HG02981 (cell line): Measurements from ENCODE around the gene SLC25A11.
"Not testable (repeated sequence)": the region's sequence is repeated elsewhere in the genome, so short reads cannot be mapped to it uniquely, and the experiment has no call there.

Source experiments
- ATAC-seq: cut with Tn5 transposase; IDR thresholded peaks from one replicate; pipeline ENCODE4 v1.9.1; 2021; ENCODE audit warnings: mild to moderate bottlenecking, moderate library complexity; ENCODE audit not compliant: unreplicated experiment

SLC25A11 gene

DNA sequence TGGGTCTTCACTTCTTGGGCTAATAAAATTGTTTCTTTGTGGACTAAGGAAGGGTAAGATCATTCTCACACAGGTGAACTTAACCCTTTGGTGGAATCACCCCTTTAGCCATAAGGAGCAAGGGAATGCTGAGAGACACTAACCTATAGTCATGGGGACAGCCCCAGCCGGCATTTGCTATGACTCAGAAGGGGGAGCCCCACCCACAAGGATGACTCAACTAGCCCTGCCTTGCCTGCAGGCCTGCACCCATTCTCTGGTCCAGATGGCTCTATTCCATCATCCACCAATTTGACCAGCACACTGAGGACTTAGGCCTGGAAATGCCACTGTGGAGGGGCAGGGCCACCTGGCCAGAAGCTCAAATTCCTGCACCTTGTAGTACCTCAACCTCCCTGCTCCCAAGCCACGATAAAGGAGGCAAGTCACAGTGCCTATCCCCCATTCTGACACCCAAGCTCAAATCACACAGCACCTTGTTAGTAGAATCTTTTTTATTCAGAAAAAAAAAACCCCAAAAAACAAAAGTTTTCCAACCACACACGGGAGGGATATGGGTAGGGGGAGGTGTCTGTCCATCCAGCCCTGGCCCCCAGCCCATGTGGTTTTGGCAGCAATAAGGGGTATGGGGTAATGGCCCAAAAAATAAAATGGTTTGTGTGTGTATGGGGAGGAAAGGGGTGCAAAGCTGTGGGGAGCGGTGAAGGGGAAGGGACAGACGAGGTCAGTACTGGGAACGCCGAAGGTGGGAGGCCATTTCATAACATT lies 5.5 kb upstream of the SLC25A11 start:
- no peak for ATAC-seq

- no peak for ATAC-seq
These were observed 4.8 kb upstream of the SLC25A11 start for GRCh38 chr17:4944554-4945175.

DNA sequence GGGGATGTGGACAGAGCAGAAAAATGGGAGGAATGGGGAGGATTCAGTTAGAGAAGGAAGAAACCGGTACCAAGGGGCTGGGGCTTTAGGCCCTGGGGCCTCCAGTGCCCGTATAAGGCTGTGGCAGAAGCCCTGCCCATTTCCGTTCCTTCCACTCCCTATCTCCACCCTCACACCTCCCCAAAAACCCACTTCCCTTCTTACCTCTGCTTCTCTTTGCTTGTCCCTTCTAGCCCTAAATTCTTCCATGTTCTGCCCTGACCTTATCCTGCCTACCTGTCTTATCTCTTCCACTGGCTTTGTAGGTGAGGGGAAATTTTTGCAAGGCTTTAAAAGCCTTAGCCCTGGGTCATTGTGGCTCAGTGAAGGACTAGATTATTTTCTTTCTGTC lies 4.3 kb upstream of the SLC25A11 start:
- no peak for ATAC-seq

DNA sequence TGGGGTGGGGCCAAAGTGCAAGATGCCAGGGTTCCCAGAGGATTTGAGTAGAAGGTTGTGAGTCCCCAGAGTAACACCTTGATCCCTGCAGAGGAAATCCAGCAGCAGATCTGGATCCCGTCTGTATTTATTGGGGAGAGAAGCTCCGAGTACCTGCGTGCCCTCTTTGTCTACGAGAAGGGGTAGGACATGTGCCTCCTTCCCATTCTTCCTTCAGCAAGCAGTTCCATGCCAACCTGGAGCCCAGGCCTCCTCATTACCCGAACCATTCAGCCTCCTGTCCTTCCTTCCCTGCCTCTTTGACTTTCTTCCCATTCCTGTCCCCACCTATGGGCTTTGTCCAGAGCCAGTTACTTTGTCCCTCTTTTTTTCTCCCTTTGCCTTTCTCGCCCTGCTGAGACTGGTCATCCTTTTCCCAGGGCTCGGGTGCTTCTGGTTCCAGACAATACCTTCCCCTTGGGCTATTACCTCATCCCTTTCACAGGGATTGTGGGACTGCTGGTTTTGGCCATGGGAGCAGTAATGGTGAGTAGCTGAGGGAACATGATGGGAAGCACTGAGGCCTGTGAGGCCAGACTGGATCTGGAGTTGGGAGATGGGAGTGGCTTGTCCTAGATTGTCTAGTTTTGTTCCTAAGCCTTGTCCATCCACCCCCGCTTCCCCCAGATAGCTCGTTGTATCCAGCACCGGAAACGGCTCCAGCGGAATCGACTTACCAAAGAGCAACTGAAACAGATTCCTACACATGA lies 3.1 kb upstream of the SLC25A11 start:
- ATAC-seq = no peak

DNA sequence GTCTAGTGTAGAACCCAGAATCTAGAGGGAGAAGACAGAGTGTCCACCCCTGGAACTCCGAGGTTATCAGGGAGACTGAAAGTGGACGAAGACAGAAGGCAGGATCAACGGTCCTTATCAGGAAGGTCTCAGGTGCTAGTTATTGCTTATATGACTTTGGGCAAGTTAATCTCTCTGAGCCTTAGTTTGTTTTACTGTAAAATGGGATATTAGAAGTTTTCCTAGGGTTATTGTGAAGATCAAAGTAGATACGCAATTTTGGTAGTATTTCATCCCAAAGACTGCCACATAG lies 1.4 kb upstream of the SLC25A11 start:
- ATAC-seq = no peak

GRCh38 chr17:4940555-4941318 lies 891 bp upstream of the SLC25A11 start:
- no peak for ATAC-seq

- ATAC-seq = no peak
These were observed 375 bp downstream of the SLC25A11 start for GRCh38 chr17:4939546-4939795.

GRCh38 chr17:4938688-4939545 lies 929 bp downstream of the SLC25A11 start:
- no peak for ATAC-seq

GRCh38 chr17:4938069-4938491 lies 1.8 kb downstream of the SLC25A11 start:
- ATAC-seq = no peak

- no peak for ATAC-seq
These were observed 2.3 kb downstream of the SLC25A11 start for GRCh38 chr17:4937553-4937952.

GRCh38 chr17:4936436-4936835 lies 3.4 kb downstream of the SLC25A11 start:
- ATAC-seq = no peak

GRCh38 chr17:4935650-4936049 lies 4.2 kb downstream of the SLC25A11 start:
- ATAC-seq = no peak

- ATAC-seq = no peak
These were observed 5.5 kb downstream of the SLC25A11 start for GRCh38 chr17:4934173-4934979.

- ATAC-seq = no peak
These were observed 6.2 kb downstream of the SLC25A11 start for GRCh38 chr17:4933646-4934045.

- ATAC-seq = no peak
These were observed 7.1 kb downstream of the SLC25A11 start for GRCh38 chr17:4932756-4933155.

DNA sequence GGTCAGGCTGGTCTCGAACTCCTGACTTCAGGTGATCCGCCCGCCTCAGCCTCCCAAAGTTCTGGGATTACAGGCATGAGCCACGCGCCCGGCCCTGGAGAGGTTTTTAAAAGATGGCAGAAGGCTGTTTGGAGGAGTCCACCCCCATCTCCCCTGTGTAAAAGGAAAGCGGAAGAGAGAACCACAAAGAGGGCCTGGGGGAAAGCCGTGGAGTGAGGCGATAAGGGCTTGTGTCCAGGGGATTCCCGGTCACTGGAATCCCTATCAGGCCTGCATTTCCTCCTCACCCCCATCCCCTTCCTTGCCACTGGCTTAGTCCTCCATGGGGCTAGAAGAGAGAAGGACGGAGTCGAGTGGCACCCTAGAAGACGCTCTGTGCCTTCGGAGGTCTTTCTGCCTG lies 7.9 kb downstream of the SLC25A11 start, which contains the start of gene GP1BA:
Gene GP1BA (plus strand): TSS at position 315 of the 400 bp plus-strand sequence. CDS start 328 bp downstream, outside the sequence.
- ATAC-seq = no peak

DNA sequence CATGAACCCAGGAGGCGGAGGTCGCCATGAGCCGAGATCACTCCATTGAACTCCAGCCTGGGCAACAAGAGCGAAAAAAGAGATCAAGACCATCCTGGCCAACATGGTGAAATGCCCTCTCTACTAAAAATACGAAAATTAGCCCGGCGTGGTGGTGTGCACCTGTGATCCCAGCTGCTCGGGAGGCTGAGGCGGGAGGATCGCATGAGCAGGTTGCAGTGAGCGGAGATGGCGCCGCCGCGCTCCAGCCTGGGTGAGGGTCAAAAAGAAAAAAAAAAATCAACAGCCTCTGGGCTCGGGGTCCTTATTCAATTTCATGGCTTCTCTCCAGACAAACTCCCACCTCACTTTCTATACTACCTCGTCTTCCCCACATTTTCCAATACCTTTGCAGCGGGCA lies 11.0 kb downstream of the SLC25A11 start:
- ATAC-seq = no peak

DNA sequence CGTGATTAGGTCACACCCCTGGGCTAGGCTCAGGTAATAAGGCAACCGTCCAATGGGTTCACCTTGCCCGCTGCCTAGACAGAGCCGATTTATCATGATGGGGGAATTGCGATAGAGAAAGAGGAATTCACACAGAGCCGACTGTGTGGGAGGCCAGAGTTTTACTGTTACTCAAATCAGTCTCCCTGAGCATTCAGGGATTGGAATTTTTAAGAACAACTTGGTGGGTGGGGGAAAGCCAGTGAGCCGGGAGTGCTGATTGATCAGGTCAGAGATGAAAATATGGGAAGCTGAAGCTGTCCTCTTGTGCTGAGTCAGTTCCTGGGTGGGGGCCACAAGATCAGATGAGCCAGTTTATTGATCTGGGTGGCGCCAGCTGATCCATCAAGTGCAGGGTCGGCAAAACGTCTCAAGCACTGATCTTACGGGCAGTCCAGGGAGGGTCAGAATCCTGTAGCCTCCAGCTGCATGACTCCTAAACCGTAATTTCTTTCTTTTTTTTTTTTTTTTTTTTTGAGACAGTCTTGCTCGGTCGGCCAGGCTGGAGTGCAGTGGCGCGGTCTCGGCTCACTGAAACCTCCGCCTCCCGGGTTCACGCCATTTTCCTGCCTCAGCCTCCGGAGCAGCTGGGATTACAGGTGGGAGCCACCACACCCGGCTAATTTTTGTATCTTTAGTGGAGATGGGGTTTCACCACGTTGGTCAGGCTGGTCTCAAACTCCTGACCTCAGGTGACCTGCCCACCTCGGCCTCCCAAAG lies 13.1 kb downstream of the SLC25A11 start:
- ATAC-seq = not testable (repeated sequence)

- ATAC-seq = no peak
These were observed 18.5 kb downstream of the SLC25A11 start for GRCh38 chr17:4921320-4921719.
